Measurements from ENCODE around the gene KCNQ1. TPM values are rescaled to one million over a fixed set of nuclear protein-coding genes. Genes with fewer than 3 reads are reported as not detected.

Gene KCNQ1
- polyA plus RNA-seq, 1 donor from 2014 or later: not detected

DNA sequence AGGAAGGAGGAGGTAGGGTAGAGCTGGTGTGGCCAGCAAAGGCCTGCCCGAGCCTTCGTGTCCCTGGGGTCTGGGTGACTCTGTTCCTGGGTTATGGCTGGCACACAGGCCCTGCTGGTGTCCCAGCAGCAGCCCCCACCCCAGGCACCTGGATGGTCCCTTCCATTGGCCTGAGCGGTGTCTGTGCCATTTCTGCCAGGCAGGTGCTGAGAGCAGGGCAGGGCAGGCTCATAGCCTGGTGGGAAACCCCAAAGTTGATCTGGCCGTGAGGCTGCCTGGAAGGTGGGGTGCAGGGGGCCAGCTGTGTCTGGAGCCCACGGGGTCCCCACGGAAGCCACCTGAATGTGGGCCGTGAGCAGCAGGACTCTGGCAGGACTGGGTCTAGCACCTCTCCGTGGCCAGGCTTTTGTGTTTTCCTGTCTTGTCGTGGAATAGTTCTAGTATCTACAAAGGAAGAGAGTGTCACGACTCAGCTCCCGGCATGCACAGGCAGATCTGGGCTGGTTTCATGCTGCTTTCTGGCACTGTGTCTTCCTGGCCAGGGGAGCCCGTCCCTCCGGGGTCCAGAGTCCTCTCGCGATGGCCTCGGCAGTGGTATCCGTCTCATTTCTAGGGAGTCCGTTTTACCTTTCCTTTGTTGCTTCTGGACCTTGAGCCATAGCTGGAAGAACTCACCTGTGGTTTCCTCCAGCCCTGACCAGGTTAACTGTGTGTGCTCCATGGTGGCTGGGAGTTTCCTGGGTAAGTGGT is 83.7 kb downstream of the KCNQ1 start:
- Histone ChIP-seq H3K4me2 (ENCODE audit: low read length) (no peak overlapping the region), H3K79me2 (replicated peaks; ENCODE audit: insufficient read depth, low read length) (no peaks in the 10 kb centered on the region), H3K4me3 (ENCODE audit: low read length) (no peak overlapping the region), H3K9me2 (ENCODE audit: insufficient read depth, low read length) (no peaks in the 10 kb centered on the region), H2AFZ (ENCODE audit: low read depth, low read length) (no peak overlapping the region), H3K36me3 (ENCODE audit: insufficient read depth, low read length) (no peaks in the 10 kb centered on the region), H4K20me1 (ENCODE audit: insufficient read depth) (no peaks in the 10 kb centered on the region), H3K27me3 (ENCODE audit: insufficient read depth, low read depth, low read length) (no peaks in the 10 kb centered on the region), H3K27ac (ENCODE audit: low read length) (no peak overlapping the region), H3F3A (ENCODE audit: insufficient read depth, low read length, poor library complexity, severe bottlenecking) (no peaks in the 10 kb centered on the region), H3K9me3 (ENCODE audit: low read length) (no peaks in the 10 kb centered on the region), H3K9ac (ENCODE audit: low read length) (no peak overlapping the region)
- no peak for TF ChIP-seq EP300 (conservative IDR thresholded peaks at IDR 0.05; ENCODE audit: poor library complexity, severe bottlenecking)
- TF ChIP-seq, protein P1, sequence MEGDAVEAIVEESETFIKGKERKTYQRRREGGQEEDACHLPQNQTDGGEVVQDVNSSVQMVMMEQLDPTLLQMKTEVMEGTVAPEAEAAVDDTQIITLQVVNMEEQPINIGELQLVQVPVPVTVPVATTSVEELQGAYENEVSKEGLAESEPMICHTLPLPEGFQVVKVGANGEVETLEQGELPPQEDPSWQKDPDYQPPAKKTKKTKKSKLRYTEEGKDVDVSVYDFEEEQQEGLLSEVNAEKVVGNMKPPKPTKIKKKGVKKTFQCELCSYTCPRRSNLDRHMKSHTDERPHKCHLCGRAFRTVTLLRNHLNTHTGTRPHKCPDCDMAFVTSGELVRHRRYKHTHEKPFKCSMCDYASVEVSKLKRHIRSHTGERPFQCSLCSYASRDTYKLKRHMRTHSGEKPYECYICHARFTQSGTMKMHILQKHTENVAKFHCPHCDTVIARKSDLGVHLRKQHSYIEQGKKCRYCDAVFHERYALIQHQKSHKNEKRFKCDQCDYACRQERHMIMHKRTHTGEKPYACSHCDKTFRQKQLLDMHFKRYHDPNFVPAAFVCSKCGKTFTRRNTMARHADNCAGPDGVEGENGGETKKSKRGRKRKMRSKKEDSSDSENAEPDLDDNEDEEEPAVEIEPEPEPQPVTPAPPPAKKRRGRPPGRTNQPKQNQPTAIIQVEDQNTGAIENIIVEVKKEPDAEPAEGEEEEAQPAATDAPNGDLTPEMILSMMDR (IDR thresholded peaks at IDR 0.05; ENCODE audit: poor library complexity, severe bottlenecking): no peak
- TF ChIP-seq RAD21 (conservative IDR thresholded peaks at IDR 0.05): no peak
- TF ChIP-seq MXI1 (conservative IDR thresholded peaks at IDR 0.05; ENCODE audit: poor library complexity, severe bottlenecking): no peak
- no peak for TF ChIP-seq POLR2AphosphoS5 (IDR thresholded peaks at IDR 0.05)
- TF ChIP-seq, protein P2, sequence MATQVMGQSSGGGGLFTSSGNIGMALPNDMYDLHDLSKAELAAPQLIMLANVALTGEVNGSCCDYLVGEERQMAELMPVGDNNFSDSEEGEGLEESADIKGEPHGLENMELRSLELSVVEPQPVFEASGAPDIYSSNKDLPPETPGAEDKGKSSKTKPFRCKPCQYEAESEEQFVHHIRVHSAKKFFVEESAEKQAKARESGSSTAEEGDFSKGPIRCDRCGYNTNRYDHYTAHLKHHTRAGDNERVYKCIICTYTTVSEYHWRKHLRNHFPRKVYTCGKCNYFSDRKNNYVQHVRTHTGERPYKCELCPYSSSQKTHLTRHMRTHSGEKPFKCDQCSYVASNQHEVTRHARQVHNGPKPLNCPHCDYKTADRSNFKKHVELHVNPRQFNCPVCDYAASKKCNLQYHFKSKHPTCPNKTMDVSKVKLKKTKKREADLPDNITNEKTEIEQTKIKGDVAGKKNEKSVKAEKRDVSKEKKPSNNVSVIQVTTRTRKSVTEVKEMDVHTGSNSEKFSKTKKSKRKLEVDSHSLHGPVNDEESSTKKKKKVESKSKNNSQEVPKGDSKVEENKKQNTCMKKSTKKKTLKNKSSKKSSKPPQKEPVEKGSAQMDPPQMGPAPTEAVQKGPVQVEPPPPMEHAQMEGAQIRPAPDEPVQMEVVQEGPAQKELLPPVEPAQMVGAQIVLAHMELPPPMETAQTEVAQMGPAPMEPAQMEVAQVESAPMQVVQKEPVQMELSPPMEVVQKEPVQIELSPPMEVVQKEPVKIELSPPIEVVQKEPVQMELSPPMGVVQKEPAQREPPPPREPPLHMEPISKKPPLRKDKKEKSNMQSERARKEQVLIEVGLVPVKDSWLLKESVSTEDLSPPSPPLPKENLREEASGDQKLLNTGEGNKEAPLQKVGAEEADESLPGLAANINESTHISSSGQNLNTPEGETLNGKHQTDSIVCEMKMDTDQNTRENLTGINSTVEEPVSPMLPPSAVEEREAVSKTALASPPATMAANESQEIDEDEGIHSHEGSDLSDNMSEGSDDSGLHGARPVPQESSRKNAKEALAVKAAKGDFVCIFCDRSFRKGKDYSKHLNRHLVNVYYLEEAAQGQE (IDR thresholded peaks at IDR 0.05; ENCODE audit: borderline replicate concordance): no peak
- no peak for TF ChIP-seq TAF1 (IDR thresholded peaks at IDR 0.05; ENCODE audit: low read depth)
- no peak for TF ChIP-seq EZH2 (IDR thresholded peaks at IDR 0.05; ENCODE audit: borderline replicate concordance, insufficient read depth, low read length, poor library complexity, severe bottlenecking)
- no peak for TF ChIP-seq SMC3 (conservative IDR thresholded peaks at IDR 0.05; ENCODE audit: poor library complexity)

DNA sequence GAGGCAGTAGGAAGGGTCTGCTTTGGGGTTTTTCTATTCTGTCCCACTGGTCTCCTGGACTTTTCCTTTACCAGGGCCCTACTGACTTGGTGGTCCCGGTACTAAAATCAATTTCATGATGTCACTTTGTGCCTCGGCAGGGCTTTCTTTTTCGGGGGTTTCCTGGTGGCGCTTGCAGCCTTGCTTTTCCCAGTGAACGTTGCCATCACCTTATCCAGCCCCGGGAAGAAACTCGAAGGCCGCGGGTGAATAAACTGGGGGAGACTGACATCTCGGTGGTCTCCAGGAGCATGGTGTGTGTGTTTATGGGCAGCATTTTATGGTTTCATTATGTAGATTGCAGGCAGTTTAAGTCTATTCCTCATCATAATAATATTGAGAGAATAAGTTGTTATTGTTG is 84.4 kb downstream of the KCNQ1 start:
- Histone ChIP-seq H4K20me1 (ENCODE audit: insufficient read depth) (no peaks in the 10 kb centered on the region), H3K79me2 (replicated peaks; ENCODE audit: insufficient read depth, low read length) (no peaks in the 10 kb centered on the region), H3K9me2 (ENCODE audit: insufficient read depth, low read length) (no peaks in the 10 kb centered on the region), H3K4me3 (ENCODE audit: low read length) (no peak overlapping the region), H2AFZ (ENCODE audit: low read depth, low read length) (no peak overlapping the region), H3K27ac (ENCODE audit: low read length) (no peak overlapping the region), H3K4me2 (ENCODE audit: low read length) (no peak overlapping the region), H3K9me3 (ENCODE audit: low read length) (no peaks in the 10 kb centered on the region), H3K27me3 (ENCODE audit: insufficient read depth, low read depth, low read length) (no peaks in the 10 kb centered on the region), H3K9ac (ENCODE audit: low read length) (no peak overlapping the region), H3K36me3 (ENCODE audit: insufficient read depth, low read length) (no peaks in the 10 kb centered on the region), H3F3A (ENCODE audit: insufficient read depth, low read length, poor library complexity, severe bottlenecking) (no peaks in the 10 kb centered on the region)
- TF ChIP-seq POLR2AphosphoS5 (IDR thresholded peaks at IDR 0.05): no peak
- TF ChIP-seq RAD21 (conservative IDR thresholded peaks at IDR 0.05): no peak
- TF ChIP-seq EZH2 (IDR thresholded peaks at IDR 0.05; ENCODE audit: borderline replicate concordance, insufficient read depth, low read length, poor library complexity, severe bottlenecking): no peak
- TF ChIP-seq EP300 (conservative IDR thresholded peaks at IDR 0.05; ENCODE audit: poor library complexity, severe bottlenecking): no peak
- TF ChIP-seq SMC3 (conservative IDR thresholded peaks at IDR 0.05; ENCODE audit: poor library complexity): no peak
- no peak for TF ChIP-seq MXI1 (conservative IDR thresholded peaks at IDR 0.05; ENCODE audit: poor library complexity, severe bottlenecking)
- TF ChIP-seq, protein P1 (IDR thresholded peaks at IDR 0.05; ENCODE audit: poor library complexity, severe bottlenecking): no peak

Measured in neural cell (in vitro differentiated cells).